Sigmoid colon (tissue), 7 donors: ENCODE results near the gene GRIN2D. TPM values are rescaled to one million over a fixed set of nuclear protein-coding genes. Genes with fewer than 3 reads are reported as not detected.

Experiments used
- DNase-seq: peaks from one replicate; pipeline ENCODE4 v3.0.0-alpha.2; 2019
- H3K27ac ChIP-seq, 4 donors: fragments of 200-600 bp; sonication (generic); one replicate each; pipeline ENCODE4 v1.5.1; 2016 to 2019; ENCODE audit warnings: mild to moderate bottlenecking in 1 of 4
- H3K27me3 ChIP-seq, 3 donors: fragments of 200-600 bp; sonication (generic); one replicate each; pipeline ENCODE4 v1.5.1; 2019; ENCODE audit warnings: mild to moderate bottlenecking in 1 of 3
- H3K36me3 ChIP-seq, 4 donors: fragments of 200-600 bp; sonication (generic); one replicate each; pipeline ENCODE4 v1.5.1; 2016 to 2019
- H3K4me1 ChIP-seq, 4 donors: fragments of 200-600 bp; sonication (generic); one replicate each; pipeline ENCODE4 v1.5.1; 2017 to 2019
- H3K4me3 ChIP-seq, 4 donors: fragments of 200-600 bp; sonication (generic); one replicate each; pipeline ENCODE4 v1.5.1; 2017 to 2019; ENCODE audit warnings: mild to moderate bottlenecking in 2 of 4, moderate library complexity in 1 of 4
- H3K9me3 ChIP-seq, 4 donors: fragments of 200-600 bp in 3 of 4; sonication (generic) in 3 of 4; one replicate each; pipeline versions ENCODE4 v1.5.1 to v1.6.1; 2013 to 2019
- CTCF ChIP-seq, 4 experiments: fragments of 450-650 bp in 3 of 4; fragments of 200-600 bp in 1 of 4; IDR thresholded peaks; one replicate each; pipeline ENCODE4 v1.5.1; 2016 to 2019; ENCODE audit warnings: antibody characterized with exemption in 4 of 4, mild to moderate bottlenecking in 3 of 4, moderate library complexity in 2 of 4
- EP300 ChIP-seq, 4 donors: sonication (generic); formaldehyde crosslinking; IDR thresholded peaks; one replicate each; pipeline ENCODE4 v1.6.1; 2017; ENCODE audit warnings: antibody characterized with exemption in 4 of 4
- POLR2A ChIP-seq, 2 donors: fragments of 450-650 bp; IDR thresholded peaks; one replicate each; pipeline ENCODE4 v1.6.1; 2016; ENCODE audit warnings: antibody characterized with exemption in 2 of 2, mild to moderate bottlenecking in 2 of 2, moderate library complexity in 2 of 2
- POLR2AphosphoS5 ChIP-seq, 4 donors: sonication (generic); formaldehyde crosslinking; IDR thresholded peaks; one replicate each; pipeline ENCODE4 v1.6.1; 2017; ENCODE audit warnings: antibody characterized with exemption in 4 of 4
- WGBS, 2 donors: extraction: QIAGEN DNeasy Blood & Tissue Kit; methylation state at CpG; one replicate each; pipeline ENCODE4 v1.1.7; 2013; 5-methylcytosine and 5-hydroxymethylcytosine counted together
- intact Hi-C: fragments of 100-400 bp; cut with DNase I; formaldehyde crosslinking; loops from one replicate; pipeline ENCODE4 v1.15.1; 2023
- polyA plus RNA-seq, 3 donors: library from polyadenylated mRNA; stranded (reverse); fragments of 200-250 nt; gene quantifications; one replicate each; pipeline ENCODE4 v1.2.3, GENCODE V29; 2013
- total RNA-seq, 4 donors: library from RNA; depleted of rRNA; stranded (reverse); fragments of >200 nt; gene quantifications; one replicate each; pipeline ENCODE4 v1.1.0, GENCODE V29; 2016
- donor health status: healthy with polysubstance abuse.
- donor health status: Bipolar disorder and iron deficiency.
- donor health status: healthy.

The GRIN2D gene
- total and polyA plus RNA-seq, 7 donors = under 0.01 to 0.36 (median 0.21) TPM; not detected in 3

GRCh38 chr19:48405010-48405659, 11.7 kb downstream of the GRIN2D start:
- WGBS, 2 donors = 88 to 89% methylated on average over 27 of the region's 27 CpGs
- TF ChIP-seq POLR2A (IDR thresholded peaks at IDR 0.05) (no peak), POLR2AphosphoS5 (IDR thresholded peaks at IDR 0.05) (no peak), CTCF (IDR thresholded peaks at IDR 0.05) (no peak), EP300 (IDR thresholded peaks at IDR 0.05) (no peak)

GRCh38 chr19:48405850-48406249, 12.4 kb downstream of the GRIN2D start:
- 76 to 78% methylated on average over 13 of the region's 13 CpGs for WGBS, 2 donors
- Histone ChIP-seq H3K27me3 (peaks cover 0 to 18% (median 11%) of the 10 kb centered on the region in 3 donors), H3K27ac (no peak overlapping the region), H3K4me3 (no peak overlapping the region), H3K36me3 (no peaks in the 10 kb centered on the region), H3K9me3 (no peaks in the 10 kb centered on the region), H3K4me1 (no peaks in the 10 kb centered on the region)
- no peak for DNase-seq
- TF ChIP-seq EP300 (IDR thresholded peaks at IDR 0.05) (no peak), CTCF (IDR thresholded peaks at IDR 0.05) (no peak), POLR2A (IDR thresholded peaks at IDR 0.05) (no peak), POLR2AphosphoS5 (IDR thresholded peaks at IDR 0.05) (no peak)
- intact Hi-C loops = no loop called here

More at GRCh38 chr19:48405010-48405659, 11.7 kb downstream of the GRIN2D start:
- Histone ChIP-seq H3K4me1 (no peaks in the 10 kb centered on the region), H3K9me3 (no peaks in the 10 kb centered on the region), H3K27me3 (peaks cover 0 to 18% (median 11%) of the 10 kb centered on the region in 3 donors), H3K27ac (no peak overlapping the region), H3K4me3 (no peak overlapping the region), H3K36me3 (no peaks in the 10 kb centered on the region)
- intact Hi-C loops = no loop called here
- no peak for DNase-seq

- Histone ChIP-seq H3K27ac (no peak overlapping the region), H3K4me1 (peaks cover 0 to 13% (median 8%) of the 10 kb centered on the region in 4 donors), H3K4me3 (no peak overlapping the region), H3K27me3 (peaks cover 20 to 41% (median 40%) of the 10 kb centered on the region in 3 donors), H3K9me3 (no peaks in the 10 kb centered on the region), H3K36me3 (no peaks in the 10 kb centered on the region)
- 40 to 49% methylated on average over 24 of the region's 24 CpGs for WGBS, 2 donors
- TF ChIP-seq EP300 (IDR thresholded peaks at IDR 0.05) (no peak), POLR2AphosphoS5 (IDR thresholded peaks at IDR 0.05) (no peak), CTCF (IDR thresholded peaks at IDR 0.05) (no peak)
- intact Hi-C loops = no loop called here
- no peak for DNase-seq
Measured at GRCh38 chr19:48413879-48414587, 20.6 kb downstream of the GRIN2D start.

- Histone ChIP-seq H3K27ac (no peak overlapping the region), H3K9me3 (no peaks in the 10 kb centered on the region), H3K4me1 (peaks cover 0 to 13% (median 8%) of the 10 kb centered on the region in 4 donors), H3K4me3 (peak overlapping the region in 3 of 4 donors; percentile 12 to 28 (median 21)), H3K36me3 (no peaks in the 10 kb centered on the region), H3K27me3 (peaks cover 20 to 41% (median 40%) of the 10 kb centered on the region in 3 donors)
- intact Hi-C loops = no loop called here
- WGBS, 2 donors = 6 to 13% methylated on average over 14 of the region's 14 CpGs
- DNase-seq = peak; percentile 84
- TF ChIP-seq EP300 (IDR thresholded peaks at IDR 0.05) = no peak
- no peak for TF ChIP-seq POLR2A (IDR thresholded peaks at IDR 0.05)
- no peak for TF ChIP-seq CTCF (IDR thresholded peaks at IDR 0.05)
- no peak for TF ChIP-seq POLR2AphosphoS5 (IDR thresholded peaks at IDR 0.05)
Measured at GRCh38 chr19:48415395-48415794, 21.9 kb downstream of the GRIN2D start.
